H9 (cell line): ENCODE results near the gene CEP63. TPM values are rescaled to one million over a fixed set of nuclear protein-coding genes. Genes with fewer than 3 reads are reported as not detected.

Experiments
- DNase-seq: peaks from one replicate; pipeline ENCODE4 v3.0.0-alpha.2; 2017
- H2AFZ ChIP-seq: one replicate; pipeline ENCODE4 v1.6.1; 2013; ENCODE audit warnings: mild to moderate bottlenecking, low read length, control low read depth, moderate library complexity
- H2AK5ac ChIP-seq: 2 replicates; pipeline ENCODE4 v1.6.1; 2013; ENCODE audit warnings: low read length, control low read depth, mixed read lengths; ENCODE audit not compliant: insufficient read length
- H2BK120ac ChIP-seq: one replicate; pipeline ENCODE4 v1.6.1; 2013; ENCODE audit warnings: low read depth, mild to moderate bottlenecking, low read length, control low read depth, inconsistent platforms; ENCODE audit not compliant: poor library complexity, severe bottlenecking
- H2BK12ac ChIP-seq: 2 replicates; pipeline ENCODE4 v1.6.1; 2013; ENCODE audit warnings: low read length, control low read depth, mixed read lengths, low read depth; ENCODE audit not compliant: insufficient read length
- H2BK15ac ChIP-seq: 2 replicates; pipeline ENCODE4 v1.6.1; 2013; ENCODE audit warnings: low read depth, low read length, control low read depth
- H2BK20ac ChIP-seq: one replicate; pipeline ENCODE4 v1.6.1; 2013; ENCODE audit warnings: low read depth, mild to moderate bottlenecking, low read length, control low read depth, inconsistent platforms; ENCODE audit not compliant: poor library complexity, severe bottlenecking
- H2BK5ac ChIP-seq: 2 replicates; pipeline ENCODE4 v1.6.1; 2013; ENCODE audit warnings: low read length, control low read depth, mixed read lengths; ENCODE audit not compliant: insufficient read length
- H3K14ac ChIP-seq: 2 replicates; pipeline ENCODE4 v1.6.1; 2013; ENCODE audit warnings: low read length, control low read depth; ENCODE audit not compliant: insufficient read depth
- H3K18ac ChIP-seq: 2 replicates; pipeline ENCODE4 v1.6.1; 2013; ENCODE audit warnings: low read depth, mild to moderate bottlenecking, mixed read lengths, low read length, control low read depth; ENCODE audit not compliant: insufficient read length
- H3K23ac ChIP-seq: 2 replicates; pipeline ENCODE4 v1.6.1; 2013; ENCODE audit warnings: low read length, control low read depth, mixed read lengths, low read depth; ENCODE audit not compliant: insufficient read length
- H3K23me2 ChIP-seq: 2 replicates; pipeline ENCODE4 v1.6.1; 2013; ENCODE audit warnings: low read depth, mild to moderate bottlenecking, mixed read lengths, low read length, control low read depth; ENCODE audit not compliant: insufficient read length, poor library complexity, severe bottlenecking
- H3K27ac ChIP-seq: 2 replicates; pipeline ENCODE4 v1.5.1; 2013; ENCODE audit warnings: low read length, control low read depth, mixed read lengths, low read depth; ENCODE audit not compliant: insufficient read length
- H3K27me3 ChIP-seq: 2 replicates; pipeline ENCODE4 v1.6.1; 2013; ENCODE audit warnings: low read length, control low read depth, inconsistent platforms; ENCODE audit not compliant: insufficient read depth
- H3K4ac ChIP-seq: 2 replicates; pipeline ENCODE4 v1.6.1; 2013; ENCODE audit warnings: low read depth, mild to moderate bottlenecking, control low read depth, inconsistent platforms, low read length, moderate library complexity
- H3K4me1 ChIP-seq: 2 replicates; pipeline ENCODE4 v1.6.1; 2013; ENCODE audit warnings: low read length, control low read depth, inconsistent platforms; ENCODE audit not compliant: insufficient read depth
- H3K4me2 ChIP-seq: 2 replicates; pipeline ENCODE4 v1.6.1; 2013; ENCODE audit warnings: low read length, control low read depth, mixed read lengths; ENCODE audit not compliant: insufficient read length, insufficient read depth
- H3K56ac ChIP-seq: 2 replicates; pipeline ENCODE4 v1.6.1; 2013; ENCODE audit warnings: low read depth, mild to moderate bottlenecking, mixed read lengths, low read length, control low read depth; ENCODE audit not compliant: insufficient read length
- H3K79me1 ChIP-seq: 2 replicates; pipeline ENCODE4 v1.6.1; 2013; ENCODE audit warnings: low read depth, mild to moderate bottlenecking, moderate library complexity, low read length, control low read depth, inconsistent platforms; ENCODE audit not compliant: insufficient read depth, poor library complexity, severe bottlenecking
- H3K79me2 ChIP-seq: 2 replicates; pipeline ENCODE4 v1.6.1; 2013; ENCODE audit warnings: low read length, control low read depth, inconsistent platforms; ENCODE audit not compliant: insufficient read depth
- H3K9ac ChIP-seq: 2 replicates; pipeline ENCODE4 v1.6.1; 2013; ENCODE audit warnings: low read length, control low read depth, mixed read lengths; ENCODE audit not compliant: insufficient read length; ENCODE audit errors: extremely low read depth
- H3K9me3 ChIP-seq: one replicate; pipeline ENCODE4 v1.6.1; 2013; ENCODE audit warnings: low read depth, low read length, inconsistent platforms; ENCODE audit not compliant: control insufficient read depth
- H3T11ph ChIP-seq: one replicate; pipeline ENCODE4 v1.6.1; 2013; ENCODE audit warnings: mild to moderate bottlenecking, low read length, control low read depth, inconsistent platforms
- H4K20me1 ChIP-seq: one replicate; pipeline ENCODE4 v1.6.1; 2013; ENCODE audit not compliant: control insufficient read depth, insufficient read length, insufficient read depth
- H4K5ac ChIP-seq: 2 replicates; pipeline ENCODE4 v1.6.1; 2013; ENCODE audit warnings: low read depth, mild to moderate bottlenecking, mixed read lengths, low read length, control low read depth; ENCODE audit not compliant: insufficient read length
- H4K8ac ChIP-seq: replicated peaks from 2 replicates; pipeline ENCODE4 v1.6.1; 2013; ENCODE audit warnings: low read length, control low read depth, mixed read lengths, low read depth; ENCODE audit not compliant: insufficient read length
- H4K91ac ChIP-seq: 2 replicates; pipeline ENCODE4 v1.6.1; 2013; ENCODE audit warnings: low read depth, mild to moderate bottlenecking, moderate library complexity, mixed read lengths, low read length, control low read depth; ENCODE audit not compliant: insufficient read length
- H3K27ac Mint-ChIP-seq, 3 experiments: 2 replicates in 2 of 3; 3 replicates in 1 of 3; pipeline ENCODE4 v1.8.0; 2020 to 2021; ENCODE audit warnings: mixed read lengths in 3 of 3, mild to moderate bottlenecking in 1 of 3, moderate library complexity in 1 of 3
- H3K27me3 Mint-ChIP-seq: 2 replicates; pipeline ENCODE4 v1.8.0; 2021; ENCODE audit warnings: low read depth, mild to moderate bottlenecking, moderate library complexity, mixed read lengths
- H3K36me3 Mint-ChIP-seq, 3 experiments: 2 replicates in 2 of 3; 3 replicates in 1 of 3; pipeline ENCODE4 v1.8.0; 2020 to 2021; ENCODE audit warnings: low read depth in 3 of 3, mixed read lengths in 3 of 3; ENCODE audit not compliant: insufficient read depth in 1 of 3
- H3K4me1 Mint-ChIP-seq, 2 experiments: 2 replicates each; pipeline ENCODE4 v1.8.0; 2020; ENCODE audit warnings: mixed read lengths in 2 of 2
- H3K4me3 Mint-ChIP-seq, 2 experiments: 2 replicates in 1 of 2; 3 replicates in 1 of 2; pipeline ENCODE4 v1.8.0; 2020 to 2021; ENCODE audit warnings: mild to moderate bottlenecking in 2 of 2, mixed read lengths in 2 of 2, moderate library complexity in 1 of 2
- H3K9me3 Mint-ChIP-seq, 2 experiments: 2 replicates in 1 of 2; 3 replicates in 1 of 2; pipeline ENCODE4 v1.8.0; 2020; ENCODE audit warnings: mild to moderate bottlenecking in 2 of 2, mixed read lengths in 2 of 2, moderate library complexity in 1 of 2
- CTCF ChIP-seq: fragments of 200-600 bp; sonication (generic); conservative IDR thresholded peaks from 3 replicates; pipeline ENCODE4 v1.8.0; 2021; ENCODE audit warnings: antibody characterized with exemption, mild to moderate bottlenecking
- WGBS: extraction: QIAGEN DNeasy Blood & Tissue Kit; methylation state at CpG from one replicate; pipeline ENCODE4 v1.1.7; 2013; ENCODE audit warnings: missing lambda C conversion rate, low lambda C conversion rate, mixed read lengths; ENCODE audit not compliant: insufficient read length; ENCODE audit errors: extremely low coverage; 5-methylcytosine and 5-hydroxymethylcytosine counted together
- total RNA-seq: library from RNA; stranded (reverse); gene quantifications from 2 replicates; pipeline ENCODE4 v1.2.1, GENCODE V29; 2021

CEP63 gene
- total RNA-seq, 1 experiment from 2014 or later = 16.2 TPM

- Mint-ChIP-seq H3K4me1 (peaks cover 0 to 3% of the 10 kb centered on the region in 2 experiments; a peak in 2 of 4 replicates), H3K9me3 (peaks cover 7 to 10% of the 10 kb centered on the region in 2 experiments; a peak in 4 of 5 replicates), H3K36me3 (peaks cover 0 to 8% (median 0%) of the 10 kb centered on the region in 3 experiments; a peak in 1 of 7 replicates), H3K27me3 (peaks cover 14% of the 10 kb centered on the region), H3K4me3 (no peak overlapping the region), H3K27ac (no peak overlapping the region)
- Histone ChIP-seq H3K27me3 (no peaks in the 10 kb centered on the region), H3K4ac (no peak overlapping the region), H3K18ac (no peak overlapping the region), H3K23ac (no peak overlapping the region), H3K9me3 (no peaks in the 10 kb centered on the region), H2BK15ac (no peak overlapping the region), H3K9ac (no peak overlapping the region), H4K8ac (no peak overlapping the region), H2AFZ (no peak overlapping the region), H2BK20ac (no peak overlapping the region), H2BK5ac (no peak overlapping the region), H4K91ac (no peak overlapping the region), H4K5ac (no peak overlapping the region), H3K4me1 (no peaks in the 10 kb centered on the region), H3K27ac (no peak overlapping the region), H2AK5ac (no peak overlapping the region), H3K79me2 (no peaks in the 10 kb centered on the region), H4K20me1 (no peaks in the 10 kb centered on the region), H3K79me1 (no peaks in the 10 kb centered on the region), H3K23me2 (no peaks in the 10 kb centered on the region), H3K4me2 (no peak overlapping the region), H3T11ph (no peak overlapping the region), H3K14ac (no peak overlapping the region), H3K56ac (no peak overlapping the region), H2BK12ac (no peak overlapping the region), H2BK120ac (no peak overlapping the region)
- no peak for TF ChIP-seq CTCF
- WGBS = no CpG with 5 or more reads among the region's 1 CpG
- no peak for DNase-seq
Measured at GRCh38 chr3:134441321-134441720, 44.5 kb upstream of the CEP63 start.
